HepG2 (cell line): ENCODE data around the gene SIK2. TPM values are rescaled to one million over a fixed set of nuclear protein-coding genes. Genes with fewer than 3 reads are reported as not detected.

Source experiments
- ATAC-seq: fragments of 200-7000 bp; cut with Tn5 transposase; 3 replicates; pipeline ENCODE4 v1.9.1; 2020; ENCODE audit warnings: mild to moderate bottlenecking, moderate library complexity
- BruUV-seq: library from RNA; stranded (reverse); fragments of 400-500 nt; replicated peaks from 2 replicates; lab custom pipeline; 2021; lab: Mats Ljungman, UMichigan
- CTCF ChIA-PET: fragments of 300-600 bp; formaldehyde crosslinking; extraction: SDS; loops from one replicate; lab custom pipeline; 2021; ENCODE audit warnings: low total read pairs, inconsistent platforms, low intra/inter-chr PET ratio; lab: Yijun Ruan, JAX
- POLR2A ChIA-PET: fragments of 350-600 bp; sonication (Branson Sonifier 250); formaldehyde crosslinking; loops from one replicate; lab custom pipeline; 2020; ENCODE audit warnings: antibody characterized with exemption, inconsistent platforms; lab: Yijun Ruan, JAX
- DNase-seq: peaks from one replicate; pipeline ENCODE4 v3.0.0-alpha.2; 2015; ENCODE audit warnings: low spot score
- FAIRE-seq: peaks from 3 replicates; lab custom pipeline; 2011; peaks lifted over from hg19 to GRCh38; lab: Jason Lieb, UNC
- H2AFZ ChIP-seq: one replicate; pipeline ENCODE4 v1.6.1; 2011; ENCODE audit warnings: low read length, inconsistent platforms
- H3K27ac ChIP-seq: fragments of 300-600 bp; 3 replicates; pipeline ENCODE4 v1.8.0; 2011; ENCODE audit warnings: mixed run types, mild to moderate bottlenecking, mixed read lengths, low read length, inconsistent platforms; ENCODE audit not compliant: insufficient read depth; ENCODE audit errors: extremely low read length
- H3K27me3 ChIP-seq, 2 experiments: fragments of 200-600 bp in 1 of 2; 2 replicates in 1 of 2; 3 replicates in 1 of 2; pipeline versions ENCODE4 v1.6.0 to v1.8.0; 2011; ENCODE audit warnings: low read length in 2 of 2, mild to moderate bottlenecking in 2 of 2, moderate library complexity in 2 of 2, inconsistent platforms in 1 of 2; ENCODE audit not compliant: insufficient read depth in 2 of 2, control insufficient read depth in 1 of 2
- H3K36me3 ChIP-seq, 2 experiments: fragments of 200-600 bp in 1 of 2; replicated peaks in 1 of 2; 2 replicates in 1 of 2; 3 replicates in 1 of 2; pipeline versions ENCODE4 v1.5.1 to v1.8.0; 2011; ENCODE audit warnings: low read length in 2 of 2, inconsistent platforms in 1 of 2; ENCODE audit not compliant: insufficient read depth in 2 of 2, control insufficient read depth in 1 of 2
- H3K4me1 ChIP-seq: 2 replicates; pipeline ENCODE4 v1.5.1; 2012; ENCODE audit warnings: low read length, inconsistent platforms; ENCODE audit not compliant: insufficient read depth
- H3K4me2 ChIP-seq: 2 replicates; pipeline ENCODE4 v1.6.0; 2011; ENCODE audit warnings: low read depth, low read length, inconsistent platforms
- H3K4me3 ChIP-seq, 3 experiments: fragments of 200-600 bp in 1 of 3; sonication (generic), shearing (Covaris generic) in 1 of 3; replicated peaks in 1 of 3; 2 replicates each; pipeline ENCODE4 v1.5.1; 2011 to 2016; ENCODE audit warnings: low read length in 3 of 3, inconsistent platforms in 2 of 3, low read depth in 2 of 3, mild to moderate bottlenecking in 2 of 3, control low read depth in 1 of 3, mixed read lengths in 1 of 3; ENCODE audit not compliant: insufficient read depth in 1 of 3
- H3K79me2 ChIP-seq: one replicate; pipeline ENCODE4 v1.6.1; 2011; ENCODE audit warnings: low read length, inconsistent platforms; ENCODE audit not compliant: insufficient read depth
- H3K9ac ChIP-seq: 2 replicates; pipeline ENCODE4 v1.6.0; 2011; ENCODE audit warnings: mild to moderate bottlenecking, low read depth, low read length, inconsistent platforms; ENCODE audit not compliant: insufficient read depth
- H3K9me3 ChIP-seq: 2 replicates; pipeline ENCODE4 v1.5.1; 2012; ENCODE audit warnings: mild to moderate bottlenecking, low read length
- H4K20me1 ChIP-seq: 2 replicates; pipeline ENCODE4 v1.6.0; 2011; ENCODE audit warnings: inconsistent platforms, mild to moderate bottlenecking, low read length, moderate library complexity; ENCODE audit not compliant: insufficient read depth
- AKAP8 ChIP-seq: sonication (generic); formaldehyde crosslinking; IDR thresholded peaks from 2 replicates; pipeline ENCODE4 v1.5.1; 2020; ENCODE audit warnings: mild to moderate bottlenecking, missing genetic modification reagents
- ZBTB38 ChIP-seq: sonication (generic); formaldehyde crosslinking; IDR thresholded peaks from 2 replicates; pipeline ENCODE4 v1.5.1; 2020; ENCODE audit warnings: mild to moderate bottlenecking, missing genetic modification reagents
- ZNF441 ChIP-seq: sonication (generic); formaldehyde crosslinking; IDR thresholded peaks from 2 replicates; pipeline ENCODE4 v1.7.0; 2021; ENCODE audit warnings: missing genetic modification reagents, borderline replicate concordance
- ZNF777 ChIP-seq: sonication (generic); formaldehyde crosslinking; IDR thresholded peaks from 2 replicates; pipeline ENCODE4 v1.4.0; 2020; ENCODE audit warnings: missing genetic modification reagents
- WGBS: methylation state at CpG from one replicate; pipeline ENCODE4 v1.1.6; 2017; ENCODE audit warnings: low lambda C conversion rate; 5-methylcytosine and 5-hydroxymethylcytosine counted together
- in situ Hi-C: cut with HindIII; loops from 2 replicates; pipeline ENCODE4 v1.10.0; 2017; ENCODE audit warnings: low pct_unique_long_range_greater_than_20kb; ENCODE audit not compliant: extremely low pct_ligation_motif_present
- intact Hi-C: fragments of 100-400 bp; cut with micrococcal nuclease; formaldehyde crosslinking; loops from one replicate; pipeline ENCODE4 v1.10.0; 2022; ENCODE audit not compliant: unreplicated experiment
- polyA plus RNA-seq, 8 experiments: library from polyadenylated mRNA; depleted of rRNA in 3 of 8; stranded (reverse) in 7 of 8; unstranded in 1 of 8; fragments of >200 nt; fragmentation: Illumina TruSeq in 4 of 8; extraction: Trizol in 4 of 8; gene quantifications; 2 replicates each; pipeline versions ENCODE4 v1.2.1 to v1.2.3, GENCODE V29; 2011 to 2016; ENCODE audit warnings: low read depth in 4 of 8, missing spikeins in 1 of 8, mixed read lengths in 1 of 8; ENCODE audit not compliant: insufficient read depth in 1 of 8
- total RNA-seq, 5 experiments: library from RNA; depleted of rRNA; stranded (reverse); fragments of >200 nt; fragmentation: Illumina TruSeq; extraction: Trizol; gene quantifications; 2 replicates each; pipeline ENCODE4 v1.2.3, GENCODE V29; 2016; ENCODE audit warnings: low read depth in 1 of 5
- TF ChIP-seq, protein P1 (sequence below): sonication (generic); formaldehyde crosslinking; IDR thresholded peaks from 2 replicates; pipeline ENCODE4 v1.5.0; 2020; ENCODE audit warnings: mild to moderate bottlenecking, missing genetic modification reagents
- TF ChIP-seq, protein P2 (sequence below): sonication (generic); formaldehyde crosslinking; IDR thresholded peaks from 2 replicates; pipeline ENCODE4 v1.4.0; 2020; ENCODE audit warnings: missing genetic modification reagents
- TF ChIP-seq, protein P3 (sequence below): sonication (generic); formaldehyde crosslinking; IDR thresholded peaks from 2 replicates; pipeline ENCODE4 v1.4.0; 2020; ENCODE audit warnings: missing genetic modification reagents, borderline replicate concordance

SIK2 gene
- total and polyA plus RNA-seq, 2 of the 13 experiments (the other 11 are each of a cell fraction or from before 2014, with no cell fraction given) = 8.1 to 15.4 TPM

DNA sequence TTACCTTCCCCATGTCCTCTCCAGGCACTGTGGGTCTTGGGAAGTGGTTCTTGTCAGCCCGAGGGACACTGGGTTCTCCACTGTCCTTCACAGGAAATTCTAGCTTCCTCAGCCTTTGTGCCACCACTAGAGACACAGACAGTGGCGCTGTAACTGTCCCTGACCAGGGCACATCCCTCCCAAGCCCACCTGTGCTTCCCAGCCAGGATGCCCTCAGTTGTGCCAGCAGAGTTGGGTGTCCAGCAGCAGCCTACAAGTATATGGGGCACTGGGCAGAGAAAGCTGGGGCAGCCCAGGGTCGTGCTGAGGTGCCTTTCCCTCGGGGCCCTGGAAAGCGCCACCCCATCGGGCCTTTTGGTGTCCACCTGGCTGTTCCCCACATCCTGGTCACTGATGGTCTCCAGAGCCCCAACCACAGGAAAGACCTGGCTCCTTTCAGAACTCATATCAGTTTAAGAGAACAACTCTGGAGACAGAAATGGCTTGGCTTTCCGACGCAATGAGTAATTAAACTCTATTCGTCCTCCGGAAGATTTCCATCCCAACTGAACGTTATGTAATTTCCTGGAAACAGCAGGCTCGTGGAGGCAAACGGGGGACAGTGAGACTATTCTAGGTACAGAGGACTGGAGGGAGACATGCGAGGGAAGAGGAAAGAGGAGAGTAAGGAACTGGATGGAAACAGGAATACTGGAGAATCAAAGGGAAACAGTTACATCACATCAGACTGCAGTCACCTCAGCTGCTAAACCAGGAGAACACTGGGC, 135.4 kb downstream of the SIK2 start:
- DNase-seq (no peak), FAIRE-seq (no peak), ATAC-seq (peak; percentile 15; the same call in 2 of the 3 replicates)
- Histone ChIP-seq H2AFZ (no peak overlapping the region), H3K27me3 (no peaks in the 10 kb centered on the region), H3K27ac (peak overlapping the region; percentile 59), H3K4me1 (peaks cover 21% of the 10 kb centered on the region), H3K79me2 (no peaks in the 10 kb centered on the region), H3K9me3 (no peaks in the 10 kb centered on the region), H4K20me1 (no peaks in the 10 kb centered on the region), H3K36me3 (peaks cover 1 to 29% of the 10 kb centered on the region in 2 experiments; a peak in 3 of 5 replicates), H3K9ac (peak overlapping the region; percentile 36), H3K4me3 (no peak overlapping the region), H3K4me2 (peak overlapping the region; percentile 59)
- intact Hi-C loops (loop anchor here (1.0 kb wide), 1 partner anchor 29 kb away; the partner anchor contains the start of gene PPP2R1B), in situ Hi-C loops (no loop called here)
- CTCF ChIA-PET = no interaction called here
- BruUV-seq = no TSS peak
- WGBS = 78% methylated on average over 9 of the region's 14 CpGs
- 0 out of 2 replicates have a peak, but pooled peaks have one; percentile 10 for TF ChIP-seq ZNF441 (CRISPR knock-in tag)
- no peak for TF ChIP-seq AKAP8 (CRISPR knock-in tag)
- POLR2A ChIA-PET = interaction anchor here (1.0 to 1.6 kb wide), 4 partner anchors 8 to 40 kb away, joined by 4 to 12 read pairs (median 10); partner anchors contain the start of gene PPP2R1B

DNA sequence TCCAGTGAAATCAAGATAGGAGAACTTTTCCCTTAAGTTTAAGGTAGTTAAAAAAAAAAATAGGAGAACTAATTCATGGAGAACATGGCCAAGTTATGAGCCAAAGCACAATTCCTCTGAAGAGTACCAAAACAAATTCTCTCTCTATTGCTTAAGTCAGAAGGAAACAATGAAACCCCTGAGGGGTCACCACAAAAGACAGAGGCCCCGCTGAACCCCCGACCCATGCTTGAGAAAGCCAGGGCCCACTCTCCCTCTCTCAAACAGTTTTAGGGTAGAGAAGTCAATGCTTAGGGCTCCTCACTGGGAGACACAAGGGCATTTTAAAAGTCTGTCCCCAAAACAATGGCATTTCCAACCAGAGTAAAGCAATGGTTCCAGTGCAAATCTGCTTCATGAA, 137.1 kb downstream of the SIK2 start:
- in situ Hi-C loops = no loop called here
- TF ChIP-seq, protein P1, sequence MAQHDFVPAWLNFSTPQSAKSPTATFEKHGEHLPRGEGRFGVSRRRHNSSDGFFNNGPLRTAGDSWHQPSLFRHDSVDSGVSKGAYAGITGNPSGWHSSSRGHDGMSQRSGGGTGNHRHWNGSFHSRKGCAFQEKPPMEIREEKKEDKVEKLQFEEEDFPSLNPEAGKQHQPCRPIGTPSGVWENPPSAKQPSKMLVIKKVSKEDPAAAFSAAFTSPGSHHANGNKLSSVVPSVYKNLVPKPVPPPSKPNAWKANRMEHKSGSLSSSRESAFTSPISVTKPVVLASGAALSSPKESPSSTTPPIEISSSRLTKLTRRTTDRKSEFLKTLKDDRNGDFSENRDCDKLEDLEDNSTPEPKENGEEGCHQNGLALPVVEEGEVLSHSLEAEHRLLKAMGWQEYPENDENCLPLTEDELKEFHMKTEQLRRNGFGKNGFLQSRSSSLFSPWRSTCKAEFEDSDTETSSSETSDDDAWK = no peak
- TF ChIP-seq ZBTB38 (CRISPR knock-in tag) (no peak), ZNF777 (CRISPR knock-in tag) (no peak)
- TF ChIP-seq, protein P2, sequence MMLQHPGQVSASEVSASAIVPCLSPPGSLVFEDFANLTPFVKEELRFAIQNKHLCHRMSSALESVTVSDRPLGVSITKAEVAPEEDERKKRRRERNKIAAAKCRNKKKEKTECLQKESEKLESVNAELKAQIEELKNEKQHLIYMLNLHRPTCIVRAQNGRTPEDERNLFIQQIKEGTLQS (CRISPR knock-in tag) = no peak
- TF ChIP-seq, protein P3, sequence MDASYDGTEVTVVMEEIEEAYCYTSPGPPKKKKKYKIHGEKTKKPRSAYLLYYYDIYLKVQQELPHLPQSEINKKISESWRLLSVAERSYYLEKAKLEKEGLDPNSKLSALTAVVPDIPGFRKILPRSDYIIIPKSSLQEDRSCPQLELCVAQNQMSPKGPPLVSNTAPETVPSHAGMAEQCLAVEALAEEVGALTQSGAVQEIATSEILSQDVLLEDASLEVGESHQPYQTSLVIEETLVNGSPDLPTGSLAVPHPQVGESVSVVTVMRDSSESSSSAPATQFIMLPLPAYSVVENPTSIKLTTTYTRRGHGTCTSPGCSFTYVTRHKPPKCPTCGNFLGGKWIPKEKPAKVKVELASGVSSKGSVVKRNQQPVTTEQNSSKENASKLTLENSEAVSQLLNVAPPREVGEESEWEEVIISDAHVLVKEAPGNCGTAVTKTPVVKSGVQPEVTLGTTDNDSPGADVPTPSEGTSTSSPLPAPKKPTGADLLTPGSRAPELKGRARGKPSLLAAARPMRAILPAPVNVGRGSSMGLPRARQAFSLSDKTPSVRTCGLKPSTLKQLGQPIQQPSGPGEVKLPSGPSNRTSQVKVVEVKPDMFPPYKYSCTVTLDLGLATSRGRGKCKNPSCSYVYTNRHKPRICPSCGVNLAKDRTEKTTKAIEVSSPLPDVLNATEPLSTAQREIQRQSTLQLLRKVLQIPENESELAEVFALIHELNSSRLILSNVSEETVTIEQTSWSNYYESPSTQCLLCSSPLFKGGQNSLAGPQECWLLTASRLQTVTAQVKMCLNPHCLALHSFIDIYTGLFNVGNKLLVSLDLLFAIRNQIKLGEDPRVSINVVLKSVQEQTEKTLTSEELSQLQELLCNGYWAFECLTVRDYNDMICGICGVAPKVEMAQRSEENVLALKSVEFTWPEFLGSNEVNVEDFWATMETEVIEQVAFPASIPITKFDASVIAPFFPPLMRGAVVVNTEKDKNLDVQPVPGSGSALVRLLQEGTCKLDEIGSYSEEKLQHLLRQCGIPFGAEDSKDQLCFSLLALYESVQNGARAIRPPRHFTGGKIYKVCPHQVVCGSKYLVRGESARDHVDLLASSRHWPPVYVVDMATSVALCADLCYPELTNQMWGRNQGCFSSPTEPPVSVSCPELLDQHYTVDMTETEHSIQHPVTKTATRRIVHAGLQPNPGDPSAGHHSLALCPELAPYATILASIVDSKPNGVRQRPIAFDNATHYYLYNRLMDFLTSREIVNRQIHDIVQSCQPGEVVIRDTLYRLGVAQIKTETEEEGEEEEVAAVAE (CRISPR knock-in tag) = no peak

More for the DNA sequence above, 137.1 kb downstream of the SIK2 start:
- BruUV-seq = no TSS peak
- DNase-seq = no peak
- Histone ChIP-seq H3K9me3 (no peaks in the 10 kb centered on the region), H3K4me2 (no peak overlapping the region), H3K9ac (no peak overlapping the region), H3K27me3 (no peaks in the 10 kb centered on the region), H3K79me2 (no peaks in the 10 kb centered on the region), H3K27ac (peak overlapping the region; percentile 59), H3K36me3 (peaks cover 4 to 43% of the 10 kb centered on the region in 2 experiments; a peak in 4 of 5 replicates), H3K4me3 (no peak overlapping the region), H2AFZ (no peak overlapping the region), H3K4me1 (peaks cover 21% of the 10 kb centered on the region), H4K20me1 (no peaks in the 10 kb centered on the region)
- WGBS = 91% methylated on average over 2 of the region's 2 CpGs
- ATAC-seq = no peak
- intact Hi-C loops = no loop called here
- POLR2A ChIA-PET = interaction anchor here (1.2 to 1.5 kb wide), 3 partner anchors 25 to 53 kb away, joined by 4 to 12 read pairs (median 6); partner anchors contain the start of gene PPP2R1B
- FAIRE-seq = no peak
- CTCF ChIA-PET = no interaction called here
